B cell (primary cell): ENCODE measurements around the gene FER. TPM values are rescaled to one million over a fixed set of nuclear protein-coding genes. Genes with fewer than 3 reads are reported as not detected.

Experiments used
- ATAC-seq: fragments of 200-7000 bp; cut with Tn5 transposase; one replicate; pipeline ENCODE4 v1.10.0; 2021; ENCODE audit warnings: low read depth, mild to moderate bottlenecking, moderate number of reproducible peaks, moderate library complexity
- CTCF ChIA-PET: fragments of 350-600 bp; sonication (Branson Sonifier 250); formaldehyde crosslinking; loops from one replicate; lab custom pipeline; 2021; ENCODE audit warnings: antibody characterized with exemption, inconsistent platforms; lab: Charles Lee
- POLR2A ChIA-PET: fragments of 350-600 bp; sonication (Branson Sonifier 250); formaldehyde crosslinking; loops from one replicate; lab custom pipeline; 2021; ENCODE audit warnings: antibody characterized with exemption; lab: Charles Lee
- DNase-seq: peaks from one replicate; pipeline ENCODE4 v3.0.0; 2013
- H2AFZ ChIP-seq: 2 replicates; pipeline ENCODE4 v1.6.1; 2012; ENCODE audit warnings: mild to moderate bottlenecking, low read depth, low read length; ENCODE audit not compliant: insufficient read depth, poor library complexity, severe bottlenecking
- H3K27ac ChIP-seq, 2 donors: 1 replicate in 1 of 2; 2 replicates in 1 of 2; pipeline ENCODE4 v1.5.1; 2012 to 2013; ENCODE audit warnings: low read length in 2 of 2, mild to moderate bottlenecking in 2 of 2, moderate library complexity in 1 of 2
- H3K27me3 ChIP-seq, 4 experiments: fragments of 200-600 bp in 1 of 4; sonication (generic) in 1 of 4; replicated peaks in 1 of 4; 1 replicate in 2 of 4; 2 replicates in 2 of 4; pipeline versions ENCODE4 v1.6.1 to v1.7.0; 2013 to 2016; ENCODE audit warnings: low read length in 3 of 4, mild to moderate bottlenecking in 2 of 4, mixed read lengths in 1 of 4, moderate library complexity in 1 of 4; ENCODE audit not compliant: insufficient read depth in 4 of 4, control insufficient read depth in 3 of 4; ENCODE audit errors: control extremely low read depth in 1 of 4
- H3K36me3 ChIP-seq, 2 experiments: replicated peaks in 1 of 2; 1 replicate in 1 of 2; 2 replicates in 1 of 2; pipeline versions ENCODE4 v1.6.1 to v1.7.1; 2013; ENCODE audit warnings: low read length in 1 of 2; ENCODE audit not compliant: insufficient read depth in 2 of 2, control insufficient read depth in 1 of 2; ENCODE audit errors: control extremely low read depth in 1 of 2, extremely low read depth in 1 of 2
- H3K4me1 ChIP-seq, 2 donors: fragments of 200-600 bp in 1 of 2; sonication (generic) in 1 of 2; 1 replicate in 1 of 2; 2 replicates in 1 of 2; pipeline versions ENCODE4 v1.5.1 to v1.6.1; 2013 to 2017; ENCODE audit warnings: low read length in 2 of 2; ENCODE audit not compliant: control insufficient read depth in 2 of 2, insufficient read depth in 2 of 2
- H3K4me2 ChIP-seq: replicated peaks from 2 replicates; pipeline ENCODE3; 2012; ENCODE audit warnings: mild to moderate bottlenecking, low read depth, low read length; ENCODE audit not compliant: poor library complexity, severe bottlenecking
- H3K4me3 ChIP-seq, 5 experiments: fragments of 200-600 bp in 1 of 5; sonication (generic) in 1 of 5; 1 replicate in 3 of 5; 2 replicates in 2 of 5; pipeline versions ENCODE4 v1.5.1 to v1.7.0; 2011 to 2016; ENCODE audit warnings: low read length in 4 of 5, mild to moderate bottlenecking in 4 of 5, low read depth in 2 of 5, control low read depth in 1 of 5, moderate library complexity in 1 of 5; ENCODE audit not compliant: insufficient read depth in 1 of 5; ENCODE audit errors: control extremely low read depth in 1 of 5, extremely low read depth in 1 of 5
- H3K79me2 ChIP-seq: fragments of 200-600 bp; sonication (generic); one replicate; pipeline ENCODE4 v1.6.0; 2016; ENCODE audit warnings: low read length; ENCODE audit not compliant: control insufficient read depth, insufficient read depth
- H3K9ac ChIP-seq: fragments of 200-600 bp; sonication (generic); 2 replicates; pipeline ENCODE4 v1.6.1; 2017; ENCODE audit warnings: mild to moderate bottlenecking, low read length, moderate library complexity
- H3K9me3 ChIP-seq, 3 donors: one replicate each; pipeline versions ENCODE4 v1.6.1 to v1.7.1; 2013; ENCODE audit warnings: low read length in 2 of 3; ENCODE audit not compliant: control insufficient read depth in 2 of 3, insufficient read depth in 1 of 3; ENCODE audit errors: control extremely low read depth in 1 of 3
- H4K20me1 ChIP-seq: 2 replicates; pipeline ENCODE4 v1.6.0; 2012; ENCODE audit warnings: mild to moderate bottlenecking, low read length; ENCODE audit not compliant: insufficient read depth, control insufficient read depth, poor library complexity, severe bottlenecking
- H3K27ac Mint-ChIP-seq: one replicate; pipeline ENCODE4 v1.8.0; 2021; ENCODE audit warnings: mixed read lengths
- H3K27me3 Mint-ChIP-seq: one replicate; pipeline ENCODE4 v1.8.0; 2021; ENCODE audit warnings: mixed read lengths
- H3K4me1 Mint-ChIP-seq: one replicate; pipeline ENCODE4 v1.8.0; 2021; ENCODE audit warnings: mixed read lengths
- H3K4me3 Mint-ChIP-seq: one replicate; pipeline ENCODE4 v1.8.0; 2021; ENCODE audit warnings: mixed read lengths
- H3K9me3 Mint-ChIP-seq: one replicate; pipeline ENCODE4 v1.8.0; 2022; ENCODE audit warnings: mixed read lengths; ENCODE audit not compliant: insufficient read depth
- EZH2 ChIP-seq: IDR thresholded peaks from 2 replicates; pipeline ENCODE4 v1.6.1; 2012; ENCODE audit warnings: borderline replicate concordance, low read depth, mild to moderate bottlenecking, moderate library complexity, low read length; ENCODE audit not compliant: insufficient read depth, poor library complexity, severe bottlenecking
- WGBS: methylation state at CpG from one replicate; pipeline ENCODE4 v1.1.5; 2013; ENCODE audit warnings: missing lambda C conversion rate; ENCODE audit not compliant: insufficient coverage; 5-methylcytosine and 5-hydroxymethylcytosine counted together
- intact Hi-C: fragments of 100-400 bp; cut with micrococcal nuclease; formaldehyde crosslinking; loops from one replicate; pipeline ENCODE4 v1.10.0; 2022
- polyA plus RNA-seq: library from polyadenylated mRNA; depleted of rRNA; stranded (reverse); fragments of >200 nt; gene quantifications from 2 replicates; pipeline ENCODE4 v1.2.3, GENCODE V29; 2012
- total RNA-seq, 2 donors: library from RNA; stranded (reverse); fragments of 120-200 nt in 1 of 2; gene quantifications; 1 replicate in 1 of 2; 2 replicates in 1 of 2; pipeline versions ENCODE4 v1.2.3 to v1.2.4, GENCODE V29; 2013 to 2022
- TF ChIP-seq, protein P1 (sequence below): fragments of 200-600 bp; IDR thresholded peaks from one replicate; pipeline ENCODE4 v1.8.0; 2022; ENCODE audit warnings: antibody characterized with exemption, mild to moderate bottlenecking

FER gene
- total and polyA plus RNA-seq, 2 donors (not counting 1 experiment from before 2014, with no cell fraction given): 1.3 to 41.3 TPM

- WGBS: no CpG with 5 or more reads among the region's 3 CpGs
- H3K9me3 ChIP-seq: peaks cover 0 to 1% (median 0%) of the 10 kb centered on the region in 3 donors
- H3K4me3 ChIP-seq: no peak overlapping the region
- no peaks in the 10 kb centered on the region for H3K79me2 ChIP-seq
- Mint-ChIP-seq H3K4me1 (peaks cover 14% of the 10 kb centered on the region), H3K27ac (peak overlapping the region; percentile 62), H3K27me3 (no peaks in the 10 kb centered on the region), H3K9me3 (peaks cover 2% of the 10 kb centered on the region), H3K4me3 (no peak overlapping the region)
- POLR2A ChIA-PET: no interaction called here
- H3K4me2 ChIP-seq: no peak overlapping the region
- H3K36me3 ChIP-seq: peaks cover 0 to 2% of the 10 kb centered on the region in 2 experiments
- H3K27ac ChIP-seq: no peak overlapping the region
- ATAC-seq (no peak), DNase-seq (no peak)
- intact Hi-C loops: loop anchor here (1.0 to 2.0 kb wide), 5 partner anchors 52 to 498 kb away; partner anchors contain the start of gene PJA2
- TF ChIP-seq, protein P1, sequence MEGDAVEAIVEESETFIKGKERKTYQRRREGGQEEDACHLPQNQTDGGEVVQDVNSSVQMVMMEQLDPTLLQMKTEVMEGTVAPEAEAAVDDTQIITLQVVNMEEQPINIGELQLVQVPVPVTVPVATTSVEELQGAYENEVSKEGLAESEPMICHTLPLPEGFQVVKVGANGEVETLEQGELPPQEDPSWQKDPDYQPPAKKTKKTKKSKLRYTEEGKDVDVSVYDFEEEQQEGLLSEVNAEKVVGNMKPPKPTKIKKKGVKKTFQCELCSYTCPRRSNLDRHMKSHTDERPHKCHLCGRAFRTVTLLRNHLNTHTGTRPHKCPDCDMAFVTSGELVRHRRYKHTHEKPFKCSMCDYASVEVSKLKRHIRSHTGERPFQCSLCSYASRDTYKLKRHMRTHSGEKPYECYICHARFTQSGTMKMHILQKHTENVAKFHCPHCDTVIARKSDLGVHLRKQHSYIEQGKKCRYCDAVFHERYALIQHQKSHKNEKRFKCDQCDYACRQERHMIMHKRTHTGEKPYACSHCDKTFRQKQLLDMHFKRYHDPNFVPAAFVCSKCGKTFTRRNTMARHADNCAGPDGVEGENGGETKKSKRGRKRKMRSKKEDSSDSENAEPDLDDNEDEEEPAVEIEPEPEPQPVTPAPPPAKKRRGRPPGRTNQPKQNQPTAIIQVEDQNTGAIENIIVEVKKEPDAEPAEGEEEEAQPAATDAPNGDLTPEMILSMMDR: no peak
- TF ChIP-seq EZH2: no peak
- no peak overlapping the region for H2AFZ ChIP-seq
- CTCF ChIA-PET: no interaction called here
- no peak overlapping the region for H3K9ac ChIP-seq
- H3K4me1 ChIP-seq: no peaks in the 10 kb centered on the region
- no peaks in the 10 kb centered on the region for H4K20me1 ChIP-seq
- H3K27me3 ChIP-seq: no peaks in the 10 kb centered on the region
These were observed 162.9 kb downstream of the FER start for GRCh38 chr5:108910627-108911026.

DNA sequence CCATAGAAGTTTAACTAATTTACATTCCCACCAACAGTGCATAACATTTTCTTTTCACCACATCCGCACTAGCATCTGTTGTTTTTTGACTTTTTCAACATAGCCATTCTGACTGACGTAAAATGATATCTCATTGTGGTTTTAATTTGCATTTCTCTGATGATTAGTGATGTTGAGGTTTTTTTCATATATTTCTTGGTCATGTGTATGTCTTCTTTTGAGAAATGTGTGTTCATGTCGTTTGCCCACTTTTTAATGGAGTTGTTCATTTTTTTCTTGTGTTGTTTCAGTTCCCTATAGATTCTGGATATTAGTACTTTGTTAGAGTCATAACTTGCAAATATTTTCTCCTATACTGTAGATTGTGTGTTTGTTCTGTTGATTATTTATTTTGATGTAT lies 163.4 kb downstream of the FER start:
- Mint-ChIP-seq H3K9me3 (peaks cover 2% of the 10 kb centered on the region), H3K27ac (peak overlapping the region; percentile 62), H3K27me3 (no peaks in the 10 kb centered on the region), H3K4me3 (peak overlapping the region; percentile 12), H3K4me1 (peaks cover 14% of the 10 kb centered on the region)
- no peak overlapping the region for H3K4me3 ChIP-seq
- ChIA-PET POLR2A (no interaction called here), CTCF (no interaction called here)
- no peak overlapping the region for H3K27ac ChIP-seq
- H3K9me3 ChIP-seq: peaks cover 0 to 1% (median 0%) of the 10 kb centered on the region in 3 donors
- H4K20me1 ChIP-seq: no peaks in the 10 kb centered on the region
- no peak overlapping the region for H3K9ac ChIP-seq
- intact Hi-C loops: loop anchor here (1.0 to 2.0 kb wide), 5 partner anchors 52 to 498 kb away; partner anchors contain the start of gene PJA2
- no peak overlapping the region for H2AFZ ChIP-seq
- peak; percentile 69 for ATAC-seq
- no peaks in the 10 kb centered on the region for H3K27me3 ChIP-seq
- 33% methylated on average over 1 of the region's 3 CpGs for WGBS
- peak; percentile 26 for DNase-seq
- H3K4me1 ChIP-seq: no peaks in the 10 kb centered on the region
- TF ChIP-seq EZH2: no peak
- TF ChIP-seq, protein P1: no peak
- no peak overlapping the region for H3K4me2 ChIP-seq
- peaks cover 0 to 2% of the 10 kb centered on the region in 2 experiments for H3K36me3 ChIP-seq
- H3K79me2 ChIP-seq: no peaks in the 10 kb centered on the region
